SU-DHL-6 (cell line): ENCODE data around the gene TLR2.

Experiments used
- H2AFZ ChIP-seq: fragments of 200-600 bp; sonication (generic); 2 replicates; pipeline ENCODE4 v1.6.1; 2014; ENCODE audit warnings: low read depth, mild to moderate bottlenecking, moderate library complexity, mixed read lengths, antibody characterized with exemption, low read length; ENCODE audit not compliant: severe bottlenecking
- H3F3A ChIP-seq: fragments of 200-600 bp; shearing (Covaris generic); 2 replicates; pipeline ENCODE4 v1.6.0; 2016; ENCODE audit warnings: antibody characterized with exemption, mild to moderate bottlenecking; ENCODE audit not compliant: insufficient read depth
- H3K27ac ChIP-seq: fragments of 200-600 bp; sonication (generic); 2 replicates; pipeline ENCODE4 v1.5.1; 2016; ENCODE audit warnings: low read depth, mild to moderate bottlenecking, low read length, moderate library complexity, mixed read lengths
- H3K27me3 ChIP-seq: fragments of 200-600 bp; sonication (generic), shearing (Covaris generic); 2 replicates; pipeline ENCODE4 v1.6.0; 2014; ENCODE audit warnings: mild to moderate bottlenecking, low read length
- H3K36me3 ChIP-seq: fragments of 200-600 bp; sonication (generic); 2 replicates; pipeline ENCODE4 v1.6.1; 2014; ENCODE audit warnings: mild to moderate bottlenecking, low read length, mixed read lengths
- H3K4me2 ChIP-seq: fragments of 300-600, 200-600 bp; shearing (Covaris generic), sonication (generic); 2 replicates; pipeline ENCODE4 v1.6.0; 2014; ENCODE audit warnings: low read length, low read depth, mild to moderate bottlenecking; ENCODE audit not compliant: poor library complexity, severe bottlenecking
- H3K4me3 ChIP-seq: fragments of 200-600 bp; sonication (generic); 2 replicates; pipeline ENCODE4 v1.5.1; 2014; ENCODE audit warnings: antibody characterized with exemption, low read length, mild to moderate bottlenecking, mixed read lengths; ENCODE audit not compliant: insufficient read depth, poor library complexity, severe bottlenecking
- H3K79me2 ChIP-seq: fragments of 200-600 bp; sonication (generic); 2 replicates; pipeline ENCODE4 v1.6.1; 2014; ENCODE audit warnings: mild to moderate bottlenecking, low read length, moderate library complexity; ENCODE audit not compliant: insufficient read depth
- H3K9ac ChIP-seq: fragments of 200-600 bp; sonication (generic); 2 replicates; pipeline ENCODE4 v1.7.0; 2014; ENCODE audit warnings: mild to moderate bottlenecking, low read length
- H3K9me2 ChIP-seq: fragments of 200-600 bp; sonication (generic); replicated peaks from 2 replicates; pipeline ENCODE4 v1.6.1; 2014; ENCODE audit warnings: low read length; ENCODE audit not compliant: insufficient read depth
- H3K9me3 ChIP-seq: fragments of 200-600 bp; sonication (generic); 2 replicates; pipeline ENCODE4 v1.6.1; 2014; ENCODE audit warnings: low read length, mixed read lengths; ENCODE audit not compliant: insufficient read depth
- H4K20me1 ChIP-seq: fragments of 200-600 bp; sonication (generic); 2 replicates; pipeline ENCODE4 v1.6.1; 2014; ENCODE audit warnings: low read depth, mild to moderate bottlenecking, antibody characterized with exemption, low read length, moderate library complexity, mixed read lengths
- EZH2phosphoT487 ChIP-seq: fragments of 200-600 bp; sonication (generic), shearing (Covaris generic); conservative IDR thresholded peaks from 2 replicates; pipeline ENCODE4 v1.6.1; 2018; ENCODE audit warnings: mild to moderate bottlenecking, antibody characterized with exemption, low read length, moderate library complexity, mixed read lengths
- TF ChIP-seq, protein P1 (sequence below): fragments of 200-600 bp; sonication (generic); IDR thresholded peaks from one replicate; pipeline ENCODE4 v1.5.1; 2017; ENCODE audit warnings: antibody characterized with exemption, mild to moderate bottlenecking, low read length, moderate library complexity; ENCODE audit not compliant: insufficient read depth, poor library complexity, severe bottlenecking

Gene TLR2

DNA sequence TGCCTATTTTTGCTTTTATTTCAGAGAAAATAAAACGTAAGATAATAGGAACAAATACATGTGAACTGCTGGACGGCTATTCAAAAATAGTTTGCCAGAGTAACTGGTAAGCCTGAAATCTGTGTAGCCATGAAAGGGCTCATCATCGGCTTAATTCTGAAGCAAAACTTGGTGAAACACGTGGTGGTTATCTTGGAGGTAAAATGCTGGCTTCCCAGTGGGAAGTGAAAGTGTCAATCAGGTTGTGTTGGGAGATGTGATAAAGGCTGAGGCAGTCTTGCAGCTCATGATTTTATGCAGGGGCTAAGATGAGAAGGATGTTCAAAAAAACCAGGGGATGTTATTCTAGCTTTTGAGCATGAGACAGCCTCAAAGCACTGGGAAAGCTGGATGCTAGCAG lies 36.1 kb upstream of the TLR2 start:
- H3K79me2 ChIP-seq = no peaks in the 10 kb centered on the region
- no peak overlapping the region for H3K27ac ChIP-seq
- no peaks in the 10 kb centered on the region for H3K9me3 ChIP-seq
- H3K27me3 ChIP-seq = no peaks in the 10 kb centered on the region
- H2AFZ ChIP-seq = no peak overlapping the region
- no peak overlapping the region for H3K4me2 ChIP-seq
- no peaks in the 10 kb centered on the region for H3F3A ChIP-seq
- no peak overlapping the region for H3K9ac ChIP-seq
- no peaks in the 10 kb centered on the region for H3K9me2 ChIP-seq
- H4K20me1 ChIP-seq = no peaks in the 10 kb centered on the region
- TF ChIP-seq, protein P1, sequence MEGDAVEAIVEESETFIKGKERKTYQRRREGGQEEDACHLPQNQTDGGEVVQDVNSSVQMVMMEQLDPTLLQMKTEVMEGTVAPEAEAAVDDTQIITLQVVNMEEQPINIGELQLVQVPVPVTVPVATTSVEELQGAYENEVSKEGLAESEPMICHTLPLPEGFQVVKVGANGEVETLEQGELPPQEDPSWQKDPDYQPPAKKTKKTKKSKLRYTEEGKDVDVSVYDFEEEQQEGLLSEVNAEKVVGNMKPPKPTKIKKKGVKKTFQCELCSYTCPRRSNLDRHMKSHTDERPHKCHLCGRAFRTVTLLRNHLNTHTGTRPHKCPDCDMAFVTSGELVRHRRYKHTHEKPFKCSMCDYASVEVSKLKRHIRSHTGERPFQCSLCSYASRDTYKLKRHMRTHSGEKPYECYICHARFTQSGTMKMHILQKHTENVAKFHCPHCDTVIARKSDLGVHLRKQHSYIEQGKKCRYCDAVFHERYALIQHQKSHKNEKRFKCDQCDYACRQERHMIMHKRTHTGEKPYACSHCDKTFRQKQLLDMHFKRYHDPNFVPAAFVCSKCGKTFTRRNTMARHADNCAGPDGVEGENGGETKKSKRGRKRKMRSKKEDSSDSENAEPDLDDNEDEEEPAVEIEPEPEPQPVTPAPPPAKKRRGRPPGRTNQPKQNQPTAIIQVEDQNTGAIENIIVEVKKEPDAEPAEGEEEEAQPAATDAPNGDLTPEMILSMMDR = no peak
- TF ChIP-seq EZH2phosphoT487 = no peak
- H3K36me3 ChIP-seq = no peaks in the 10 kb centered on the region
- H3K4me3 ChIP-seq = no peak overlapping the region

DNA sequence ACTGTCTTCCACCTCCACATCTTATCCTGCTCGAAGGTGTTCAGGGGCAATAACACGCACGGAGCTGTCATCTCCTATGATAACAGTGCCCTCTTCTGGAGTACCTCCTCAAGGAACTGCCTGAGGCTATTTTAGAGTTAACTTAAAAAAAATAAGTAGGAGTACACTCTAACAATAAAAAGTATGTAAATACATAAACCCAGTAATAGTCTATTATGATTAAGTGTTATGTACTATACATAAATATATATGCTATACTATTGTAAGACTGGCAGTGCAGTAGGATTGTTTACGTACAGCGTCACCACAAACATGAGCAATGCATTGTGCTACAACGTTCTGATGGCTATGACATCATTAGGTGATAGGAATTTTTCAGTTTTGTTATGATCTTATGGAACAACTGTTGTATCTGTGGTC lies 34.5 kb upstream of the TLR2 start:
- no peak overlapping the region for H3K27ac ChIP-seq
- no peak overlapping the region for H3K4me3 ChIP-seq
- no peaks in the 10 kb centered on the region for H3K9me2 ChIP-seq
- H2AFZ ChIP-seq = no peak overlapping the region
- no peaks in the 10 kb centered on the region for H3K79me2 ChIP-seq
- H3K27me3 ChIP-seq = no peaks in the 10 kb centered on the region
- H3K9me3 ChIP-seq = no peaks in the 10 kb centered on the region
- no peaks in the 10 kb centered on the region for H3K36me3 ChIP-seq
- no peaks in the 10 kb centered on the region for H4K20me1 ChIP-seq
- H3K9ac ChIP-seq = no peak overlapping the region
- no peak overlapping the region for H3K4me2 ChIP-seq
- TF ChIP-seq, protein P1 = peak; percentile 39
- TF ChIP-seq EZH2phosphoT487 = no peak
- no peaks in the 10 kb centered on the region for H3F3A ChIP-seq

DNA sequence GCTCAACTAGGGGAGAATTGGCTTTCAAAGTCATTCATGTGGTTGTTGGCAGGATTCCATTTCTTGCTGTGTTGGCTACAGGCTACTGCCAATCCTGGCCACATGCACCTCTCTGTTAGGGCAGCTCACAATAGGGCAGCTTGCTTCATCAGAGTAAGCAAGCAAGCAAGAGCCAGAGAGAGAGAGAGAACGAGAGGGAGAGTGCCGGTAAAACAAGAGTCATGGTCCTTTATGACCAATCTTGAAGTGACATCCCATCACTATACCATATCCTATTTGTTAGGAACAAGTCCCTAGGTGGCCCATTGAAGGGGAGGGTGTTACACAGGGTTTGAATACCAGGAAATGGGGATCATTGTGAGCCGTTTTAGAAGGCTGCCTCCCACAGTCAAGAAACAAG lies 33.0 kb upstream of the TLR2 start:
- Histone ChIP-seq H3K9me3 (no peaks in the 10 kb centered on the region), H4K20me1 (no peaks in the 10 kb centered on the region), H3K36me3 (no peaks in the 10 kb centered on the region), H3K9me2 (no peaks in the 10 kb centered on the region), H2AFZ (no peak overlapping the region), H3K27me3 (no peaks in the 10 kb centered on the region), H3K4me3 (no peak overlapping the region), H3F3A (no peaks in the 10 kb centered on the region), H3K79me2 (no peaks in the 10 kb centered on the region), H3K4me2 (no peak overlapping the region), H3K9ac (no peak overlapping the region), H3K27ac (no peak overlapping the region)
- TF ChIP-seq EZH2phosphoT487 = no peak
- TF ChIP-seq, protein P1 = no peak

DNA sequence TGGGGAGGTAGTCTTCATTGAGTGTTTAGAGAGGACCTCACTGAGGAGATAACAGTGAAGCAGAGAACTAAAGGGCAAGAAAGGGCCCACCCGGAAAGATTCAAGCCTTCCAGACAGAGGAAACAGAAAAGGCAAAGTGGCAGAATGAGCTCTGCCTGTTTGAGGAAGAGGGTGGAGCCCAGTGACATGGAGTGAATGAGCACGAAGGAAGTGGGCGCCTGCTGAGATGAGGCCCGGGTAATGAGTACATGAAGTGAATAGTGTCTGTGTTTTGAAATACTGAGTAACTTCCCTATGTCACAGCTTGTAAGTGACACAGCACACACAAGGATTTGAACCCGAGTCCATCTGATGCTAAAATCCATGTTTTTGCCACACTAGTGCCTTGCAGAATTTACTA lies 32.5 kb upstream of the TLR2 start:
- no peak for TF ChIP-seq EZH2phosphoT487
- TF ChIP-seq, protein P1 = no peak
- Histone ChIP-seq H3K79me2 (no peaks in the 10 kb centered on the region), H3K9ac (no peak overlapping the region), H3K4me2 (no peak overlapping the region), H3K27me3 (no peaks in the 10 kb centered on the region), H3K36me3 (no peaks in the 10 kb centered on the region), H3K27ac (no peak overlapping the region), H3K9me2 (no peaks in the 10 kb centered on the region), H4K20me1 (no peaks in the 10 kb centered on the region), H3K4me3 (no peak overlapping the region), H3K9me3 (no peaks in the 10 kb centered on the region), H2AFZ (no peak overlapping the region), H3F3A (no peaks in the 10 kb centered on the region)
